Measurements from ENCODE around the gene MFSD2A.
"Not testable (repeated sequence)": the region's sequence is repeated elsewhere in the genome, so short reads cannot be mapped to it uniquely, and the experiment has no call there.

Gene MFSD2A

DNA sequence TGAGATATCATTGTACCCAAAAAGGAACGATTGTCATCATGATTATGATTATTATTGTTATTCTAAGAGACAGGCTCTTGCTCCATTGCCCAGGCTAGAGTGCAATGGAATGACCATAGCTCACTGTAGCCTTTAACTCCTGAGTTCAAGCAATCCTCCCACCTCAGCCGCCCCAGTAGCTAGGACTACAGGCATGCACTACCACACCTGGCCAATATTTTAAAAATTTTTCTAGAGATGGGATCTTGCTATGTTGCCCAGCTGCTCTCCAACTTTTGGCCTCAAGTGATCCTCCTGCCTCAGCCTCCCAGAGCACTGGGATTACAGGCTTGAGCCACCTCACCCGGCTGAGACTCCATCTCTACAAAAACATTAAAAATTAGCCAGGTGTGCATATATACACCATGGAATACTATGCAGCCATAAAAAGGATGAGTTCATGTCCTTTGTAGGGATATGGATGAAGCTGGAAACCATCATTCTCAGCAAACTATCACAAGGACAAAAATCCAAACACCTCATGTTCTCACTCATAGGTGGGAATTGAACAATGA, 52.6 kb downstream of the MFSD2A start:
- DNase-seq = not testable (repeated sequence)

DNA sequence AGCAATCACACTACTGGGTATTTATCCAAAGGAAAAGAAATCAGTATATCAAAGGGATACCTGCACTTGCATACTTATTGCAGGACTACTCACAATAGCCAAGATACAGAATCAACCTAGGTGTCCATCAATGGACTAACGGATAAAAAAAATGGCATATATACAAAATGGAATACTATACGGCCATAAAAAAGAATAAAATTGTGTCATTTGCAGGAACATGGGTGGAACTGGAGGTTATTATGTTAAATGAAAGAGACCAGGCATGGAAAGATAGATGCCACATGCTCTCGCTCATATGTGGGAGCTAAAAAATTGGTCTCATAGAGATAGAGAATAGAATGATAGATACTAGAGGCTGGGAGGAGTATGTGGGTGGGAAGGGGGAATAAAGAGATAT, 56.3 kb downstream of the MFSD2A start:
- DNase-seq = no peak

DNA sequence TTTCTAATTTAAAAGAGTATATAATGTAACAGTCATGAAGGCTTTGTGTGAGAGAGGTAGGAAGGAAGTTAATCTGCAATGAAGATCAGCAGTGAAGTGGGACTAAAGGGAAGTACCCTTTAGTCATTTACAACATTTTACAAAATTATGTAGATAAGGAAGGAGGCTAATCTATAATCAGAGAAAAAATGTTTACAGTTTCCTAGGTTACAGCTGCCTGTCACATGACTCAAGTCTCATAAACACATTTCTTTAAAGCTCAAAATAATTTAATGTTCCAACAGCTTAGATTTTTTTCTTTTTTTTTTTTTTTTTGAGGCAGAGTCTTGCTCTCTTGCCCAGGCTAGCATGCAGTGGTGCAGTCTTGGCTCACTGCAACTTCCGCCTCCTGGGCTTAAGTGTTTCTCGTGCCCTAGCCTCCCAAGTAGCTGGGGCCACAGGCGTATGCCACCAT, 59.3 kb downstream of the MFSD2A start:
- DNase-seq = no peak

DNA sequence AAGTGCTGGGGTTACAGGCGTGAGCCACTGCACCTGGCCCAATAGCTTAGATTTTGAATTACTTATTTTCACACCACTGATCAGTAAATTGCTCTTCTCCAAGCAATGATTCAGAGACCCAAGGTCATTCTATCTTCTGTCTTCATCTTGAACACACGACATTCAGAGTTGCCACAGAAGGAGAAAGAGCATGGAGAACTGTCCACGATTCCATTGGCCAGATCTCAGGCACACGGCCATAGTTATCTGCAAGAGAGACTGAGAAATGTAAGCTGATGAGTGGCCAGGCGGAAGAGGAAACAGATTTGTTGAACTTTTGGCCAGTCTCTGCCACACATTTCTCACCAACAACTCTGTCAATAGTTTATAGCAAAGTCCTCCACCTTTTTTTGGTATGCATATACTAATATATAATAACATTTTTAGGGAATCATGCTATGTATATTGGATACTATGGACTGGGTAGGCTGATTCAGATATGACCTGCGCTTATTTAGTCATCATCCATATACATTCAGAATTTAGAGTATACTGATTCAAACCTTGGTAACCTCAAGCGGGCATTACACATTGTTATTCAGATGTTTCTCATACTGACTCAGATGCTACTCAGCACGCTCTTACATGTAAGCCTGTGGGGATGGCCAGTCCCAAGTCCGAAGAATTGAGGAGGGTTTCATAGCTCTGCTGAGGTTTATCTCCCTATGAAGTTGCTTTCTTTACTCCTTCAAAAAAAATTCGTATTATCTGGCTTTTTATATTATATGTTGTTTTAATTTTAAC, 60.1 kb downstream of the MFSD2A start:
- no peak for DNase-seq

DNA sequence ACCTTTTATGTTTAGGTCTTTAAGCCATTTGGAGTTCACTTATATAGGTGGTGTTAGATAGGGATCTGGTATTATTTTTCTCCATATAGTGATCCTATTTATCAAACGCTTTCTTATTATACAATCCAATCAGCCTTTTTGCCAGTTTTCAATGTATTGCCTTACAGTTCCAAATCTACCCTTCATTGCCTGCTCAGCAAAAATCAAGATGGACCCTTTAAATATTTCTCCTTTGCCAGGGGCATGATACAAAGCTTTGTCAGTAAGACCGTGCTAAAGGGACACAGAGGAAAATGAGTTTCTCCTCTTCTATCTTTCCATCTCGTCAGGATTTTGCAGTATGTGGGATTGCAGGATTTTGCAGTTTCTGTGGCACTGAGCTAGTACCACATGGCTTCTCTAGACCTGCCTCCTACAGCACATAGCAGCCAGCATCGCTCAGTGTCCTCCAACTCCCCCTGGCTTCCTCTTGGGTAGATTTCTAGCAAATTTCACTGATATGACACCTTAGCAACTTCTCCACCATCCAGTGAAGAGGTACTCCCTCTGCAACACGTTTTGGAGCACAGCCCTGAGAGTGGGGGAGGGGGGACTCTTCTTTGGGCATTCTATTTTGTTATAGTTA, 63.1 kb downstream of the MFSD2A start:
- DNase-seq = no peak
